ENCODE measurements around the gene SMR3B. TPM values are rescaled to one million over a fixed set of nuclear protein-coding genes. Genes with fewer than 3 reads are reported as not detected.

The SMR3B gene
- not detected in 2 replicates for total RNA-seq (2014; rRNA removed; shearing (Covaris generic))

GRCh38 chr4:70382691-70383181 is at the start of gene SMR3B:
Gene SMR3B (plus strand): TSS chr4:70383131. CDS start chr4:70384511, 1,380 bp downstream.
- no peaks in the 10 kb centered on the region for H3K27me3 ChIP-seq (replicated peaks)
- H3K4me3 ChIP-seq, result no peak within 1 kb of the TSS
- no peaks in the 10 kb centered on the region for H3K9me3 ChIP-seq (replicated peaks)
- H3K27ac ChIP-seq, result no peak within 1 kb of the TSS
- DNase-seq (ENCODE audit: low read depth in 1 of 2, low spot score in 2 of 2), result no peak
- H3K4me1 ChIP-seq (replicated peaks), result no peaks in the 10 kb centered on the region
- H3K36me3 ChIP-seq, result no peaks in the 10 kb centered on the region

GRCh38 chr4:70334681-70335080 is 48.2 kb upstream of the SMR3B start, which contains the start of gene CABS1:
Gene CABS1 (plus strand): TSS chr4:70334981. CDS start chr4:70335040, 59 bp downstream.
- H3K36me3 ChIP-seq, result no peaks in the 10 kb centered on the region
- no peaks in the 10 kb centered on the region for H3K27me3 ChIP-seq (replicated peaks)
- no peak for DNase-seq (ENCODE audit: low read depth in 1 of 2, low spot score in 2 of 2)
- no peaks in the 10 kb centered on the region for H3K4me1 ChIP-seq (replicated peaks)
- no peaks in the 10 kb centered on the region for H3K9me3 ChIP-seq (replicated peaks)
- H3K27ac ChIP-seq, result no peak within 1 kb of the TSS
- H3K4me3 ChIP-seq, result no peak within 1 kb of the TSS

- Histone ChIP-seq H3K27ac (no peak overlapping the region), H3K9me3 (replicated peaks) (no peaks in the 10 kb centered on the region), H3K27me3 (replicated peaks) (no peaks in the 10 kb centered on the region), H3K4me1 (replicated peaks) (no peaks in the 10 kb centered on the region), H3K36me3 (no peaks in the 10 kb centered on the region), H3K4me3 (no peak overlapping the region)
- no peak for DNase-seq (ENCODE audit: low read depth in 1 of 2, low spot score in 2 of 2)
These were observed 46.9 kb upstream of the SMR3B start for GRCh38 chr4:70336043-70336442.

- Histone ChIP-seq H3K4me1 (replicated peaks) (no peaks in the 10 kb centered on the region), H3K4me3 (no peak overlapping the region), H3K27me3 (replicated peaks) (no peaks in the 10 kb centered on the region), H3K36me3 (no peaks in the 10 kb centered on the region), H3K27ac (no peak overlapping the region), H3K9me3 (replicated peaks) (no peaks in the 10 kb centered on the region)
- no peak for DNase-seq (ENCODE audit: low read depth in 1 of 2, low spot score in 2 of 2)
These were observed 45.0 kb upstream of the SMR3B start for GRCh38 chr4:70337886-70338420.

GRCh38 chr4:70356185-70356584 is 26.7 kb upstream of the SMR3B start:
- H3K4me1 ChIP-seq (replicated peaks), result no peaks in the 10 kb centered on the region
- no peak overlapping the region for H3K27ac ChIP-seq
- DNase-seq (ENCODE audit: low read depth in 1 of 2, low spot score in 2 of 2), result no peak
- H3K4me3 ChIP-seq, result no peak overlapping the region
- H3K9me3 ChIP-seq (replicated peaks), result no peaks in the 10 kb centered on the region
- no peaks in the 10 kb centered on the region for H3K27me3 ChIP-seq (replicated peaks)
- H3K36me3 ChIP-seq, result no peaks in the 10 kb centered on the region

GRCh38 chr4:70359115-70359661 is 23.7 kb upstream of the SMR3B start:
- H3K36me3 ChIP-seq, result no peaks in the 10 kb centered on the region
- H3K27me3 ChIP-seq (replicated peaks), result no peaks in the 10 kb centered on the region; the same call in 1 of the 2 replicates
- no peaks in the 10 kb centered on the region for H3K9me3 ChIP-seq (replicated peaks)
- no peaks in the 10 kb centered on the region for H3K4me1 ChIP-seq (replicated peaks)
- DNase-seq (ENCODE audit: low read depth in 1 of 2, low spot score in 2 of 2), result no peak
- no peak overlapping the region for H3K4me3 ChIP-seq
- no peak overlapping the region for H3K27ac ChIP-seq

- Histone ChIP-seq H3K27me3 (replicated peaks) (no peaks in the 10 kb centered on the region; the same call in 1 of the 2 replicates), H3K27ac (no peak within 1 kb of the TSS), H3K9me3 (replicated peaks) (no peaks in the 10 kb centered on the region), H3K36me3 (no peaks in the 10 kb centered on the region), H3K4me1 (replicated peaks) (no peaks in the 10 kb centered on the region), H3K4me3 (no peak within 1 kb of the TSS)
- no peak for DNase-seq (ENCODE audit: low read depth in 1 of 2, low spot score in 2 of 2)
These were observed 22.5 kb upstream of the SMR3B start, which contains the start of gene SMR3A for GRCh38 chr4:70360460-70360859. Gene SMR3A (plus strand): TSS chr4:70360760. CDS start chr4:70362116, 1,356 bp downstream.

GRCh38 chr4:70364002-70364401 is 18.9 kb upstream of the SMR3B start:
- DNase-seq (ENCODE audit: low read depth in 1 of 2, low spot score in 2 of 2), result no peak
- no peak overlapping the region for H3K4me3 ChIP-seq
- H3K27ac ChIP-seq, result no peak overlapping the region
- H3K4me1 ChIP-seq (replicated peaks), result no peaks in the 10 kb centered on the region
- no peaks in the 10 kb centered on the region; the same call in 1 of the 2 replicates for H3K27me3 ChIP-seq (replicated peaks)
- H3K9me3 ChIP-seq (replicated peaks), result no peaks in the 10 kb centered on the region
- H3K36me3 ChIP-seq, result no peaks in the 10 kb centered on the region

GRCh38 chr4:70365479-70365878 is 17.5 kb upstream of the SMR3B start:
- H3K36me3 ChIP-seq, result no peaks in the 10 kb centered on the region
- H3K9me3 ChIP-seq (replicated peaks), result no peaks in the 10 kb centered on the region
- H3K4me3 ChIP-seq, result no peak overlapping the region
- H3K4me1 ChIP-seq (replicated peaks), result no peaks in the 10 kb centered on the region
- no peaks in the 10 kb centered on the region; the same call in 1 of the 2 replicates for H3K27me3 ChIP-seq (replicated peaks)
- no peak for DNase-seq (ENCODE audit: low read depth in 1 of 2, low spot score in 2 of 2)
- H3K27ac ChIP-seq, result no peak overlapping the region

GRCh38 chr4:70367813-70368212 is 15.1 kb upstream of the SMR3B start:
- Histone ChIP-seq H3K4me1 (replicated peaks) (no peaks in the 10 kb centered on the region), H3K4me3 (no peak overlapping the region), H3K27ac (no peak overlapping the region), H3K36me3 (no peaks in the 10 kb centered on the region), H3K27me3 (replicated peaks) (no peaks in the 10 kb centered on the region; the same call in 1 of the 2 replicates), H3K9me3 (replicated peaks) (no peaks in the 10 kb centered on the region)
- no peak for DNase-seq (ENCODE audit: low read depth in 1 of 2, low spot score in 2 of 2)

- Histone ChIP-seq H3K4me1 (replicated peaks) (no peaks in the 10 kb centered on the region), H3K27ac (no peak overlapping the region), H3K36me3 (no peaks in the 10 kb centered on the region), H3K4me3 (no peak overlapping the region), H3K9me3 (replicated peaks) (no peaks in the 10 kb centered on the region), H3K27me3 (replicated peaks) (no peaks in the 10 kb centered on the region)
- DNase-seq (ENCODE audit: low read depth in 1 of 2, low spot score in 2 of 2), result no peak
These were observed 10.9 kb upstream of the SMR3B start for GRCh38 chr4:70371987-70372386.

- Histone ChIP-seq H3K36me3 (no peaks in the 10 kb centered on the region), H3K27ac (no peak overlapping the region), H3K4me1 (replicated peaks) (no peaks in the 10 kb centered on the region), H3K9me3 (replicated peaks) (no peaks in the 10 kb centered on the region), H3K27me3 (replicated peaks) (no peaks in the 10 kb centered on the region), H3K4me3 (no peak overlapping the region)
- DNase-seq (ENCODE audit: low read depth in 1 of 2, low spot score in 2 of 2), result no peak
These were observed 10.2 kb upstream of the SMR3B start for GRCh38 chr4:70372760-70373159.

GRCh38 chr4:70380578-70380977 is 2.4 kb upstream of the SMR3B start:
- Histone ChIP-seq H3K27me3 (replicated peaks) (no peaks in the 10 kb centered on the region), H3K4me3 (no peak overlapping the region), H3K36me3 (no peaks in the 10 kb centered on the region), H3K4me1 (replicated peaks) (no peaks in the 10 kb centered on the region), H3K9me3 (replicated peaks) (no peaks in the 10 kb centered on the region), H3K27ac (no peak overlapping the region)
- DNase-seq (ENCODE audit: low read depth in 1 of 2, low spot score in 2 of 2), result no peak

- H3K9me3 ChIP-seq (replicated peaks), result no peaks in the 10 kb centered on the region
- H3K27ac ChIP-seq, result no peak overlapping the region
- no peaks in the 10 kb centered on the region for H3K36me3 ChIP-seq
- H3K4me3 ChIP-seq, result no peak overlapping the region
- no peak for DNase-seq (ENCODE audit: low read depth in 1 of 2, low spot score in 2 of 2)
- no peaks in the 10 kb centered on the region for H3K4me1 ChIP-seq (replicated peaks)
- H3K27me3 ChIP-seq (replicated peaks), result no peaks in the 10 kb centered on the region
These were observed 9.3 kb downstream of the SMR3B start for GRCh38 chr4:70392057-70392776.
